ENCODE results near the gene PAFAH1B2.

Gene PAFAH1B2

GRCh38 chr11:117143871-117144476, at the start of gene PAFAH1B2:
Gene PAFAH1B2, plus strand, starts transcription at chr11:117144287. Its CDS starts 8,161 bp downstream, at chr11:117152448.
- Histone ChIP-seq H3K27ac (peak within 1 kb of the TSS; percentile 62 to 95 (median 90)), H3K9me3 (replicated peaks in 1 of 11) (no peaks in the 10 kb centered on the region), H3K4me2 (peak within 1 kb of the TSS; percentile 82 to 99 (median 89)), H4K20me1 (peaks cover 42 to 46% (median 45%) of the 10 kb centered on the region in 11 experiments), H3K4me1 (peaks cover 25 to 45% (median 32%) of the 10 kb centered on the region in 10 experiments), H3K4me3 (peak within 1 kb of the TSS; percentile 72 to 98 (median 91)), H3K27me3 (no peaks in the 10 kb centered on the region), H3K36me3 (peaks cover 29 to 37% (median 34%) of the 10 kb centered on the region in 11 experiments), H3K9ac (peak within 1 kb of the TSS; percentile 85 to 94 (median 93))
- no peak for TF ChIP-seq Cebpa-rat (IDR thresholded peaks at IDR 0.05)

GRCh38 chr11:117094776-117095175, 49.3 kb upstream of the PAFAH1B2 start:
- Histone ChIP-seq H3K9ac (peak overlapping the region in 3 of 11 experiments; percentile 20 to 100 (median 98); a peak in 6 of 22 replicates), H3K4me2 (peak overlapping the region; percentile 77 to 96 (median 93)), H3K27ac (no peak overlapping the region), H3K36me3 (peaks cover 0 to 24% (median 7%) of the 10 kb centered on the region in 11 experiments; a peak in 10 of 22 replicates), H3K4me1 (peaks cover 41 to 55% (median 47%) of the 10 kb centered on the region in 10 experiments), H3K9me3 (replicated peaks in 1 of 11) (peaks cover 0 to 4% (median 0%) of the 10 kb centered on the region in 11 experiments; a peak in 1 of 22 replicates), H3K4me3 (peak overlapping the region in 4 of 10 experiments; percentile 90 to 93 (median 91); a peak in 5 of 20 replicates), H3K27me3 (no peaks in the 10 kb centered on the region), H4K20me1 (peaks cover 62 to 82% (median 74%) of the 10 kb centered on the region in 11 experiments)
- TF ChIP-seq Cebpa-rat (IDR thresholded peaks at IDR 0.05) = no peak

GRCh38 chr11:117095284-117096161, 48.6 kb upstream of the PAFAH1B2 start:
- Histone ChIP-seq H3K36me3 (peaks cover 0 to 18% (median 7%) of the 10 kb centered on the region in 11 experiments; a peak in 10 of 22 replicates), H3K9me3 (replicated peaks in 1 of 11) (peaks cover 0 to 4% (median 0%) of the 10 kb centered on the region in 11 experiments; a peak in 1 of 22 replicates), H3K4me2 (peak overlapping the region; percentile 77 to 96 (median 93)), H3K27me3 (no peaks in the 10 kb centered on the region), H4K20me1 (peaks cover 55 to 74% (median 66%) of the 10 kb centered on the region in 11 experiments), H3K27ac (peak overlapping the region; percentile 20 to 99 (median 92); a peak in 15 of 22 replicates), H3K9ac (peak overlapping the region; percentile 7 to 100 (median 95); a peak in 14 of 22 replicates), H3K4me3 (peak overlapping the region in 9 of 10 experiments; percentile 85 to 95 (median 92); a peak in 16 of 20 replicates), H3K4me1 (peaks cover 46 to 59% (median 53%) of the 10 kb centered on the region in 10 experiments)
- TF ChIP-seq Cebpa-rat (IDR thresholded peaks at IDR 0.05) = peak in 2 of 11 experiments; percentile 17 to 36; a peak in 2 of 22 replicates

- Histone ChIP-seq H3K36me3 (peaks cover 0 to 15% (median 7%) of the 10 kb centered on the region in 11 experiments; a peak in 10 of 22 replicates), H3K9ac (peak overlapping the region; percentile 92 to 100 (median 96); a peak in 20 of 22 replicates), H4K20me1 (peaks cover 47 to 65% (median 58%) of the 10 kb centered on the region in 11 experiments), H3K4me2 (peak overlapping the region; percentile 77 to 96 (median 93)), H3K4me3 (peak overlapping the region; percentile 85 to 95 (median 92)), H3K9me3 (replicated peaks in 1 of 11) (peaks cover 0 to 4% (median 0%) of the 10 kb centered on the region in 11 experiments; a peak in 1 of 22 replicates), H3K27ac (peak overlapping the region; percentile 29 to 99 (median 95); a peak in 21 of 22 replicates), H3K27me3 (no peaks in the 10 kb centered on the region), H3K4me1 (peaks cover 46 to 59% (median 53%) of the 10 kb centered on the region in 10 experiments)
- TF ChIP-seq Cebpa-rat (IDR thresholded peaks at IDR 0.05) = no peak
These were observed 47.7 kb upstream of the PAFAH1B2 start for GRCh38 chr11:117096201-117096991.

- TF ChIP-seq Cebpa-rat (IDR thresholded peaks at IDR 0.05) = no peak
- Histone ChIP-seq H3K4me3 (peak overlapping the region; percentile 85 to 95 (median 92)), H4K20me1 (peaks cover 41 to 59% (median 52%) of the 10 kb centered on the region in 11 experiments), H3K27ac (peak overlapping the region; percentile 29 to 99 (median 95); a peak in 21 of 22 replicates), H3K9me3 (replicated peaks in 1 of 11) (peaks cover 0 to 3% (median 0%) of the 10 kb centered on the region in 11 experiments; a peak in 1 of 22 replicates), H3K36me3 (peaks cover 0 to 8% (median 6%) of the 10 kb centered on the region in 11 experiments; a peak in 10 of 22 replicates), H3K4me1 (peaks cover 46 to 59% (median 53%) of the 10 kb centered on the region in 10 experiments), H3K27me3 (no peaks in the 10 kb centered on the region), H3K4me2 (peak overlapping the region; percentile 77 to 96 (median 93)), H3K9ac (peak overlapping the region; percentile 92 to 100 (median 96))
These were observed 47.1 kb upstream of the PAFAH1B2 start for GRCh38 chr11:117097014-117097388.

GRCh38 chr11:117097389-117098268, 46.5 kb upstream of the PAFAH1B2 start:
- Histone ChIP-seq H3K4me3 (peak overlapping the region; percentile 85 to 95 (median 92)), H3K9ac (peak overlapping the region; percentile 92 to 100 (median 96)), H3K4me2 (peak overlapping the region; percentile 77 to 96 (median 93)), H3K27me3 (no peaks in the 10 kb centered on the region), H3K36me3 (peaks cover 0 to 2% (median 0%) of the 10 kb centered on the region in 11 experiments; a peak in 6 of 22 replicates), H3K9me3 (replicated peaks in 1 of 11) (no peaks in the 10 kb centered on the region), H3K27ac (peak overlapping the region; percentile 88 to 99 (median 95)), H3K4me1 (peaks cover 46 to 59% (median 53%) of the 10 kb centered on the region in 10 experiments), H4K20me1 (peaks cover 34 to 53% (median 45%) of the 10 kb centered on the region in 11 experiments)
- TF ChIP-seq Cebpa-rat (IDR thresholded peaks at IDR 0.05) = no peak
